NT2/D1 (cell line): ENCODE measurements around the gene KCNK3.

Experiments used
- DNase-seq: peaks from one replicate; pipeline ENCODE4 v3.0.0-alpha.2; 2011; ENCODE audit warnings: low read depth, low spot score
- H3K27me3 ChIP-seq: 2 replicates; pipeline ENCODE4 v1.6.0; 2011; ENCODE audit warnings: mild to moderate bottlenecking; ENCODE audit not compliant: insufficient read length, insufficient read depth
- H3K36me3 ChIP-seq: 2 replicates; pipeline ENCODE4 v1.6.1; 2011; ENCODE audit warnings: mild to moderate bottlenecking, low read length, mixed read lengths; ENCODE audit not compliant: insufficient read depth, insufficient read length
- H3K4me1 ChIP-seq: 2 replicates; pipeline ENCODE4 v1.5.1; 2011; ENCODE audit not compliant: insufficient read depth, insufficient read length
- H3K4me3 ChIP-seq: 2 replicates; pipeline ENCODE4 v1.5.1; 2011; ENCODE audit warnings: low read depth; ENCODE audit not compliant: insufficient read length
- H3K9ac ChIP-seq: 2 replicates; pipeline ENCODE4 v1.6.0; 2011; ENCODE audit warnings: low read depth; ENCODE audit not compliant: insufficient read length
- H3K9me3 ChIP-seq: 2 replicates; pipeline ENCODE4 v1.5.1; 2011; ENCODE audit warnings: mild to moderate bottlenecking, low read length; ENCODE audit not compliant: insufficient read depth
- SUZ12 ChIP-seq: IDR thresholded peaks from 2 replicates; pipeline ENCODE4 v1.6.1; 2011; ENCODE audit not compliant: insufficient read length, insufficient read depth; ENCODE audit errors: extremely low read depth
- YY1 ChIP-seq: IDR thresholded peaks from 2 replicates; pipeline ENCODE4 v1.6.1; 2011; ENCODE audit not compliant: insufficient read length, insufficient read depth
- ZNF274 ChIP-seq: IDR thresholded peaks from 2 replicates; pipeline ENCODE4 v1.6.1; 2011; ENCODE audit warnings: mild to moderate bottlenecking, low read depth, low read length

Gene KCNK3

GRCh38 chr2:26674002-26674751 lies 18.3 kb upstream of the KCNK3 start:
- H3K9me3 ChIP-seq: peaks cover 15% of the 10 kb centered on the region
- no peaks in the 10 kb centered on the region for H3K36me3 ChIP-seq
- H3K4me3 ChIP-seq: no peak overlapping the region
- H3K27me3 ChIP-seq: no peaks in the 10 kb centered on the region
- TF ChIP-seq ZNF274 (no peak), YY1 (no peak), SUZ12 (no peak)
- DNase-seq: no peak
- H3K9ac ChIP-seq: no peak overlapping the region
- H3K4me1 ChIP-seq: no peaks in the 10 kb centered on the region

- H3K4me3 ChIP-seq: no peak overlapping the region
- DNase-seq: no peak
- no peaks in the 10 kb centered on the region for H3K4me1 ChIP-seq
- H3K36me3 ChIP-seq: no peaks in the 10 kb centered on the region
- peaks cover 15% of the 10 kb centered on the region for H3K9me3 ChIP-seq
- no peak overlapping the region for H3K9ac ChIP-seq
- no peaks in the 10 kb centered on the region for H3K27me3 ChIP-seq
- TF ChIP-seq YY1: no peak
- TF ChIP-seq ZNF274: no peak
- no peak for TF ChIP-seq SUZ12
Measured at GRCh38 chr2:26674771-26675170, 17.8 kb upstream of the KCNK3 start.

DNA sequence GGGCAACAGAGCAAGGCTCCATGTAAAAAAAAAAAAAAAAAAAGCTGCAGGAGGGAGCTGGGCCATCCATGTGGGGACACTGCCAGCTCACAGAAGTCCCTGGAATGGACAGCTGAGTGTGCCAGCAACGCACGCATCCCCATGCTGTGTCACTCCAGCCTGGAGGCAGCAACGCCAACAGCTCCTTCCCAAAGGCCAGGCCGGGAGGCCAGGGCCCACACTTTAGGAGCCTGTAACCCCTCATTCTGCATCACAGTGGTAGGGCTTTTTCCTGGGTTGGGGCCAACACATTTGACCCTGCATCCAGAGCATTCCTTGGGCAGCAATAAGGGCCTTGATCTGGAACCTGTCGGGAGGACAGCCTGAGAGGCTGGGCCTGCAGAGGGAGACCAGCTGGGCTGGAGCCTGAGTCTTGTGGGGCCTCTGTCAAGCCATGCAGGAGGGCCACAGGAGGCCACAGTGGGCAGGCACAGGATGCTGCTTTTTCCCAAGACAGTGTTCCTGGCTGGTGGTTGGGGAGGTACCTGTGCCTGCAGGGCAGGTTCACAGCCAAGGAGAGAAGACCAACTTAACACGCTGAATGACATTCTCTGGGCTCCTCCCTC lies 16.8 kb upstream of the KCNK3 start:
- no peak for DNase-seq
- Histone ChIP-seq H3K9ac (no peak overlapping the region), H3K36me3 (no peaks in the 10 kb centered on the region), H3K4me3 (no peak overlapping the region), H3K4me1 (no peaks in the 10 kb centered on the region), H3K9me3 (peaks cover 15% of the 10 kb centered on the region), H3K27me3 (no peaks in the 10 kb centered on the region)
- TF ChIP-seq ZNF274: no peak
- TF ChIP-seq YY1: no peak
- no peak for TF ChIP-seq SUZ12

GRCh38 chr2:26678035-26678434 lies 14.5 kb upstream of the KCNK3 start:
- Histone ChIP-seq H3K9ac (no peak overlapping the region), H3K36me3 (no peaks in the 10 kb centered on the region), H3K9me3 (peaks cover 15% of the 10 kb centered on the region), H3K27me3 (no peaks in the 10 kb centered on the region), H3K4me1 (peaks cover 4% of the 10 kb centered on the region), H3K4me3 (no peak overlapping the region)
- no peak for TF ChIP-seq SUZ12
- no peak for DNase-seq

DNA sequence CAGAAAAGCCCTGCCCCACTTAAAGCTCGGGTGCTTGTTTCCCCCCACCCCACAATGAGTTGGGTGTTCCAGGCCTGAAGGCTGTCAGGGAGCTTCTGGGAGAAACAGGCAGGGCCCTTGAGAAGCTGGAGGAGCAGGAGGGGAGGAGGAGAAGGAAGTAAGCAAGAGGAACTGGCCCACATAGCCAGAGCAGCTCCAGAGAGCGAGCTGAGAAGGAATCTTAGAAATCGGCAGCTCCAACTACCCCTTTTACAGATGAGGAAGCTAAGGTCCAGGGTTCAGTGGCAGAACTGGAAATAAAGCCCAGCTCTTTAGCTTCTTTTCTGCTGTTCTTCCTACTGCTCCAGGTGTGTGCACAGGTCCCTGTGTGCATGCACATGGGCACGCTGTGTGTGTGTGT lies 12.7 kb upstream of the KCNK3 start:
- DNase-seq: no peak
- Histone ChIP-seq H3K27me3 (no peaks in the 10 kb centered on the region), H3K4me3 (no peak overlapping the region), H3K9ac (no peak overlapping the region), H3K4me1 (peaks cover 4% of the 10 kb centered on the region), H3K36me3 (no peaks in the 10 kb centered on the region), H3K9me3 (peaks cover 15% of the 10 kb centered on the region)
- TF ChIP-seq SUZ12 (no peak), ZNF274 (no peak), YY1 (no peak)

DNA sequence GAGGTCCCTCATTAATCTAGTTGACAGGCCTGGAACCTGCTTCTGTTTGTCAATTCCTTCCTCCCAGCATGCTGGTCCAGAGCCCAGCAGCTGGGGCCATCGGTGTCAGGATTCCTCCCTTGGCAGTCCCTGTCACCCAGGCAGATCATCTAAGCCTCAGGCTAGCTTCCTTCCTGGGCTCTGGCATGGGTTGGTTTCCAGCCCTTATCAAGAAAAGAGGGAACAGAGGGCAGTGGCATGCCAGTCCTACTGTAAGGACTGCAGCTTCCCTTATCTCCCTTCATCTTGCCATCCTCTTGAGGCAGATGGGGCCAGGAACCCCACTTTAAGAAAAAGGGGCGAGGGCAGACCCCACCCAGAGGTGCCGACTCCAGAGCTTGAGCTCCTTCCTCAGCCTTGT lies 10.9 kb upstream of the KCNK3 start:
- H3K27me3 ChIP-seq: no peaks in the 10 kb centered on the region

DNA sequence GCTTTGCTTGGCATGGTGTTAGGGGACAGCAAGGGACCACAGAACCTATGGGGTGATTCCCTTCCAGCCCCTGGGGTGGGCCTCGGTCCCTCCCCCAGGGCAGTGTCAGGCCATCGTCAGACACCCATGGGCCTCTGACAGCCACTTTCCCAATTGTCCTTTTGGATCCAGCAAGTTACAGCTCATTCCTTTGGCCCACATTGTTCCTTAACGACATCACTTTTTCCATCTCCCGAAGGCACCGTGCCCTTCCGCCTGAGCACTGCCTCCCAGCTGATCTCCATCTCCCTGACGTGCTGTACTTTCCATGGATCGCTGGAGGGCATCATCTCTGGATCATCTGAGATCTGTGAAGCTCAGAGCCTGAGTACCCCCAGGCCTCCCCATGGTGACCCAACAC lies 10.4 kb upstream of the KCNK3 start:
- no peaks in the 10 kb centered on the region for H3K27me3 ChIP-seq
- H3K36me3 ChIP-seq: no peaks in the 10 kb centered on the region
- H3K4me3 ChIP-seq: no peak overlapping the region
- peaks cover 4% of the 10 kb centered on the region for H3K4me1 ChIP-seq
- H3K9ac ChIP-seq: no peak overlapping the region
- DNase-seq: no peak
- TF ChIP-seq YY1 (no peak), SUZ12 (no peak), ZNF274 (no peak)
- H3K9me3 ChIP-seq: peaks cover 13% of the 10 kb centered on the region

More for the DNA sequence above, 10.9 kb upstream of the KCNK3 start:
- H3K9me3 ChIP-seq: peaks cover 15% of the 10 kb centered on the region
- no peak for DNase-seq
- H3K4me3 ChIP-seq: no peak overlapping the region
- no peaks in the 10 kb centered on the region for H3K36me3 ChIP-seq
- peaks cover 4% of the 10 kb centered on the region for H3K4me1 ChIP-seq
- no peak for TF ChIP-seq ZNF274
- no peak for TF ChIP-seq YY1
- TF ChIP-seq SUZ12: no peak
- no peak overlapping the region for H3K9ac ChIP-seq
